RWPE1 (cell line): ENCODE data around the gene ARFGAP1.
A peak's percentile ranks its signal among the peaks of the same experiment; 100 is the strongest.

ENCODE experiments used
- CTCF ChIA-PET: fragments of 350-600 bp; sonication (Branson Sonifier 250); formaldehyde crosslinking; extraction: SDS; loops from one replicate; lab custom pipeline; 2021; lab: Yijun Ruan, JAX
- POLR2A ChIA-PET: fragments of 400-600 bp; formaldehyde crosslinking; extraction: SDS; loops from one replicate; lab custom pipeline; 2020; ENCODE audit warnings: antibody characterized with exemption; ENCODE audit not compliant: low non-redundant PET; lab: Yijun Ruan, JAX
- DNase-seq: peaks from one replicate; pipeline ENCODE4 v3.0.0; 2012; ENCODE audit warnings: low spot score
- H3K27ac ChIP-seq: fragments of 450-650 bp; 2 replicates; pipeline ENCODE4 v1.5.1; 2017
- TF ChIP-seq, protein P1 (sequence below): fragments of 450-650 bp; conservative IDR thresholded peaks from 2 replicates; pipeline ENCODE4 v1.5.1; 2017; ENCODE audit warnings: low read depth, mild to moderate bottlenecking

Gene ARFGAP1

DNA sequence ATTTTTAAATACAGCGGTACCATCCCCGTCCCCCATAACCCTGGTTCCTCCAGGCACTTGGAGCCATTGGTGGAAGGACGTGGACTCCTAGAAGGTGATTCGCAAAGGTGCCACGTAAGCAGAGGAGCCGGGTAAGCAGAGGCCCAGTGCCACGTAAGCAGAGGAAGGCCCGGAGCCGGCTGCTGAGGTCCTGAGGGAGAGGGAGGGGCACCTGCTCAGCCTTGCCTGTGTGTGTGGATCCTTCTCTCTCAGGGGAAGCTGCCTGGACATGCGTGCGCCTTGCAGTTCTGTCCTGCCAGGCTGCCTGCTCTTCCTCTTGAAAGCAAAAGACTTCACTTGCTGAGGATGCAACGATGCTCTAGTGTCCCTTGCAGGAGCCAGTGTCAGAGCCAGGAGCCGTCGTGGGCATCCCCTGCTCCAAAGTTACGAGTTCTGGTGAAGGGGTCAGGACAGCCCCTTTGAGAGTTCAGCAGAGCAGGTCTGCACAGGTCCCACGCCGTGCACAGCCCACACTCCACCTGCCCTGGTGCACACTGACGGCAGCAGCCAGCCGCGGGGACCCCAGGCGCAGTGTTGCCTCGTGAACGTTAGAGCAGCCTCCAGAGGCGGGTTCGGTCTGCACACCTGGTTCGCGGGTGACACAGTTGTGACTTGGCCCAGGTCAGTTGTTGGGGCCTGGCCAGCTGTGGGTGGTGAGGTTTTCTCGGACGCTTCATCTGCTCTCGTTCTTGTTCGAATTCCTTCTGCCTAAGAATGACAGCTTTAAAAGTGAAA lies 16.5 kb upstream of the ARFGAP1 start:
- H3K27ac ChIP-seq: peak overlapping the region; percentile 55
- ChIA-PET POLR2A (interaction anchor here (0.5 kb wide), 1 partner anchor 41 kb away, joined by 3 read pairs; no protein-coding TSS in a partner anchor), CTCF (interaction anchor here (0.6 to 6.4 kb wide), 3 partner anchors 33 to 281 kb away, joined by 3 to 33 read pairs (median 3); no protein-coding TSS in a partner anchor)
- TF ChIP-seq, protein P1, sequence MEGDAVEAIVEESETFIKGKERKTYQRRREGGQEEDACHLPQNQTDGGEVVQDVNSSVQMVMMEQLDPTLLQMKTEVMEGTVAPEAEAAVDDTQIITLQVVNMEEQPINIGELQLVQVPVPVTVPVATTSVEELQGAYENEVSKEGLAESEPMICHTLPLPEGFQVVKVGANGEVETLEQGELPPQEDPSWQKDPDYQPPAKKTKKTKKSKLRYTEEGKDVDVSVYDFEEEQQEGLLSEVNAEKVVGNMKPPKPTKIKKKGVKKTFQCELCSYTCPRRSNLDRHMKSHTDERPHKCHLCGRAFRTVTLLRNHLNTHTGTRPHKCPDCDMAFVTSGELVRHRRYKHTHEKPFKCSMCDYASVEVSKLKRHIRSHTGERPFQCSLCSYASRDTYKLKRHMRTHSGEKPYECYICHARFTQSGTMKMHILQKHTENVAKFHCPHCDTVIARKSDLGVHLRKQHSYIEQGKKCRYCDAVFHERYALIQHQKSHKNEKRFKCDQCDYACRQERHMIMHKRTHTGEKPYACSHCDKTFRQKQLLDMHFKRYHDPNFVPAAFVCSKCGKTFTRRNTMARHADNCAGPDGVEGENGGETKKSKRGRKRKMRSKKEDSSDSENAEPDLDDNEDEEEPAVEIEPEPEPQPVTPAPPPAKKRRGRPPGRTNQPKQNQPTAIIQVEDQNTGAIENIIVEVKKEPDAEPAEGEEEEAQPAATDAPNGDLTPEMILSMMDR: no peak
- DNase-seq: peak; percentile 93

DNA sequence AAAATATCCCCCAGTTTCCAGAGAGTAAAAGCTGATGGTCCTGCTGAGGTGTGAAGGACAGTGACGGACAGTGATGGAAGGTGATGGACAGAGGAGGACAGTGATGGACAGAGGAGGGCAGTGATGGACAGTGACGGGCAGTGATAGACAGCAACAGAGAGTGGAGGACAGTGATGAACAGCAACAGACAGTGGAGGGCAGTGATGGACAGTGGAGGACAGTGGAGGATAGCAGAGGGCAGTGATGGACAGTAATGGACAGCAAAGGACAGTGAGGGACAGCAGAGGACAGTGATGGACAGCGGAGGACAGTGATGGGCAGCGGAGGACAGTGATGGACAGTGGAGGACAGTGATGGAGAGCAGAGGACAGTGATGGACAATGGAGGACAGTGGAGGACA lies 15.7 kb upstream of the ARFGAP1 start:
- POLR2A ChIA-PET: no interaction called here
- CTCF ChIA-PET: interaction anchor here (6.4 kb wide), 1 partner anchor 33 kb away, joined by 33 read pairs; no protein-coding TSS in a partner anchor
- TF ChIP-seq, protein P1: no peak

DNA sequence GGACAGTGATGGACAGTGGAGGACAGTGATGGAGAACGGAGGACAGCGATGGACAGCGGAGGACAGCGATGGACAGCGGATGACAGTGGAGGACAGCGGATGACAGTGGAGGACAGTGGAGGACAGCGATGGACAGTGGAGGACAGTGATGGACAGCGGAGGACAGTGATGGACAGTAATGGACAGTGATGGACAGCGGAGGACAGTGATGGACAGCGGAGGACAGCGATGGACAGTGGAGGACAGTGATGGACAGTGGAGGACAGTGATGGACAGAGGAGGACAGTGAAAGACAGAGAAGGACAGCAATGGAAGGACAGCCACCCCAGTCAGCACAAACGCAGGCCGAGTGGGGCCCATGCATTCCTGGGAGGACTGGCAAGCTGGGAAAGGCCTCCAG lies 15.0 kb upstream of the ARFGAP1 start:
- TF ChIP-seq, protein P1: no peak
- CTCF ChIA-PET: interaction anchor here (0.6 kb wide), 2 partner anchors 22 to 597 kb away, joined by 4 read pairs; partner anchors contain the start of gene BIRC7
- POLR2A ChIA-PET: no interaction called here
- DNase-seq: no peak
- no peak overlapping the region for H3K27ac ChIP-seq

More for the DNA sequence above, 15.7 kb upstream of the ARFGAP1 start:
- DNase-seq: no peak
- peak overlapping the region; percentile 55; the same call in 1 of the 2 replicates for H3K27ac ChIP-seq

DNA sequence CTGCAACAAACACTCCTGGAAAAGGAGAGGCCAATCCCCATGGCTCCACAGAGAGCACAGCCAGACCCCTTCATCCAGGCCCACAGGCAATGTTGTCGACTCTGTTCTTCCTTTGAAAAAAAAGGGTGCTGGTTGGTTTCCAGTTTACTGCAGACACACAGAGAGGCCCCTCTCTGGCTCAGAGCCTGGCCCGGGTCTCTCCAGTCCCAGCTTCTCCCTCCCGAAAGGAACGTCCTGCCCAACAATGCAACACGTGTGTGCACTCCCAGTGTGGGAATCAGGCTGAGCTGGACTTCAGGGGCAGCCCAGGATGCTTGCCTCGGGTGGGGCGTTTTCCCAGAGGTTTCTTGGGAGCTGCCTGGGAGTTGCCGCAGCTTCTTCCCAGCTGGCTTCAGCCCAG lies 13.8 kb upstream of the ARFGAP1 start:
- CTCF ChIA-PET: interaction anchor here (0.7 kb wide), 1 partner anchor 21 kb away, joined by 3 read pairs; no protein-coding TSS in a partner anchor
- no peak for DNase-seq
- POLR2A ChIA-PET: no interaction called here
- peak overlapping the region; percentile 0; the same call in 1 of the 2 replicates for H3K27ac ChIP-seq
- TF ChIP-seq, protein P1: no peak

DNA sequence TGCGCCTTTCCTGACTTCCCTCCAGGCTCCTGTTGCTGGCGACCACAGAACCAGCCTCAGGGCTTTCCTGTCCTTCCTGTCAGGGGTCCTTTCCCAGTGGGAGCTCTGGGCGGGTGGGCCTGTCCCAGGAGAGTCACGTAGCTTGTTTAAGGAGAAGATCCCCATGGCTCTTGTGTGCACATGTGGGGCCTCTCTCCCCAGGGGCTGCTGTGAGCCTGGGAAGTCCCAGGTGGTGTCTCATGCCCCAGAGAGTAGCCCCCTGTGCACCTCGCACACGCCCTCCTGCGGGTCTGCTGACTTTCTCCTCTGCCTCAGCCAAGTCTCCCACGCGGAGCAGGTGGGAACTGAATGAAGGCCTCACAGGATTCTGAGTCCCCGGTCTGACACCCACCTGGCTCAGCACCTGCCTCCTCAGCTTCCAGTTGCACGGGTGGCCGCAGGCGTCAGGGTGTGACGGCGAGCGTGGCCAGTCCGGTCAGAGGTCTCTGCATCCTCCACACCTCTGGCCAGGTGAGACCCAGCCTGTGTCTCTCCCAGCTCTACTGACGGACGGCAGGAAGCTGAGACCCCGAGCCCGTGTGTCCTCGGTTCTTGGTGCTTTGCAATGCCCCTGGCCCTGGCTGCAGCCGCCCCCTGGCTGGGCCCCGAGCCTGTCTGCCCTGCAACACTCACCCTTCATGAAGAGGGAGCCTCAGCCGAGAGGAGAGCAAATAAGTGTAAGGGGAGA lies 12.7 kb upstream of the ARFGAP1 start:
- ChIA-PET CTCF (interaction anchor here (0.6 to 2.2 kb wide), 4 partner anchors 22 to 779 kb away, joined by 3 to 10 read pairs (median 4); no protein-coding TSS in a partner anchor), POLR2A (no interaction called here)
- no peak overlapping the region for H3K27ac ChIP-seq
- no peak for DNase-seq
- TF ChIP-seq, protein P1: no peak

DNA sequence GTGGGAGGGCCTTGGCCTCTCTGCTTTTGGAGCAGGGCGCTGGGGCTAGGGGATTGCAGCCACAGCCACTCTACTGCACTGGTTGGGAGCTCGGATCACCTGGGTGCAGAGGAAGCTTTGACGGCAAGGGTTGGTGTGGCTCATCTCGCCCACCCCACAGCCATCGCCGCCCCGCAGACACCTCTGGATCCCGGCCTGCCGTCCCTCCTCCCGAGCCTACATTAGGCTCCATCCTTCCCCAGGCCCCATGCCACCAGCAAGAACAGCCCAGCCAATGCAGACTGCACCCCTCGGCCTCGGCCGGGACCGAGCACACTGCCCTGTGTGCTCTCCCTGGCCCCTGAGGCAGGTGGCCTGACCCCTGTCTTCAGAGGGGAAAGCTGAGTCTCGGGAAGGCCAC lies 12.1 kb upstream of the ARFGAP1 start:
- TF ChIP-seq, protein P1: no peak
- ChIA-PET CTCF (interaction anchor here (0.6 to 2.2 kb wide), 4 partner anchors 26 to 778 kb away, joined by 3 to 10 read pairs (median 5); partner anchors contain the start of gene DIDO1), POLR2A (no interaction called here)
- no peak overlapping the region for H3K27ac ChIP-seq
- DNase-seq: no peak
